ENCODE data around the gene RASA1. TPM values are rescaled to one million over a fixed set of nuclear protein-coding genes. Genes with fewer than 3 reads are reported as not detected.

The RASA1 gene
- total and polyA plus RNA-seq, 9 of the 15 experiments (the other 6 are each of a cell fraction or from before 2014, with no cell fraction given), result 3.2 to 17.3 (median 9.2) TPM

DNA sequence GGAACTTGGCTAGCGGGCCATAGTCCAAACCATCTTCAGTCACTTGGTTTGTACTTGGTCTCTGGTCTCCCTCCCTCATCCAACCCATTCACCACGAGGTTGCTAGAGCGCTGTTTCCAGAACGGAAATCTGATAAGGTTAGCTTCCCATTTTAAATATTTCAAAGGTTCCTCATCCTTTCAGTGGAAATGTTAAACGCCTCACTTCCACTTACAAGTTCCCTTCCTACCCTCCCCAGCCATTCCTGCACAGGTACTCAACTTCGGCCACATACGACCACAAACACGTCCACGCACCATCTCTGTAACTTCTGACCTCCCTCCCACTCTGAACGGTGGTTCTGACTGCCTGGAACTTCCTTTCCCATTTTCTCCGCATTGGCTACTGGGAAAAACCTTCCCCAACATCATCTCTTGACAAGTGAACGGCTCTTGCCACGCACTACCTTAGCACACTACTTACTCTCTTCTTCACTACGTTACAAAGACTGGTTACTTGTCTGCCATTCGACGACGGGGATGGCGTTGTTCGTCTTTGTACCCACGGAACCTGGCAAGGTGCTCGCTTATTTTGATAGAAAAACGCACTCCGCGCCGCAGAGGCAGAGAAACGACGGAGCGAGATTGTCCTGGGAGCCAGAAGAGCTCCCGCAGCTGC, 144.4 kb downstream of the RASA1 start (continued):
- TF ChIP-seq, protein P1, sequence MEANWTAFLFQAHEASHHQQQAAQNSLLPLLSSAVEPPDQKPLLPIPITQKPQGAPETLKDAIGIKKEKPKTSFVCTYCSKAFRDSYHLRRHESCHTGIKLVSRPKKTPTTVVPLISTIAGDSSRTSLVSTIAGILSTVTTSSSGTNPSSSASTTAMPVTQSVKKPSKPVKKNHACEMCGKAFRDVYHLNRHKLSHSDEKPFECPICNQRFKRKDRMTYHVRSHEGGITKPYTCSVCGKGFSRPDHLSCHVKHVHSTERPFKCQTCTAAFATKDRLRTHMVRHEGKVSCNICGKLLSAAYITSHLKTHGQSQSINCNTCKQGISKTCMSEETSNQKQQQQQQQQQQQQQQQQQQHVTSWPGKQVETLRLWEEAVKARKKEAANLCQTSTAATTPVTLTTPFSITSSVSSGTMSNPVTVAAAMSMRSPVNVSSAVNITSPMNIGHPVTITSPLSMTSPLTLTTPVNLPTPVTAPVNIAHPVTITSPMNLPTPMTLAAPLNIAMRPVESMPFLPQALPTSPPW (CRISPR knock-in tag; IDR thresholded peaks at IDR 0.05), result no peak; the same call in 1 of the 2 replicates
- TF ChIP-seq, protein P2, sequence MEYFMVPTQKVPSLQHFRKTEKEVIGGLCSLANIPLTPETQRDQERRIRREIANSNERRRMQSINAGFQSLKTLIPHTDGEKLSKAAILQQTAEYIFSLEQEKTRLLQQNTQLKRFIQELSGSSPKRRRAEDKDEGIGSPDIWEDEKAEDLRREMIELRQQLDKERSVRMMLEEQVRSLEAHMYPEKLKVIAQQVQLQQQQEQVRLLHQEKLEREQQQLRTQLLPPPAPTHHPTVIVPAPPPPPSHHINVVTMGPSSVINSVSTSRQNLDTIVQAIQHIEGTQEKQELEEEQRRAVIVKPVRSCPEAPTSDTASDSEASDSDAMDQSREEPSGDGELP (CRISPR knock-in tag; IDR thresholded peaks at IDR 0.05; ENCODE audit: borderline replicate concordance), result no peak
- TF ChIP-seq, protein P3, sequence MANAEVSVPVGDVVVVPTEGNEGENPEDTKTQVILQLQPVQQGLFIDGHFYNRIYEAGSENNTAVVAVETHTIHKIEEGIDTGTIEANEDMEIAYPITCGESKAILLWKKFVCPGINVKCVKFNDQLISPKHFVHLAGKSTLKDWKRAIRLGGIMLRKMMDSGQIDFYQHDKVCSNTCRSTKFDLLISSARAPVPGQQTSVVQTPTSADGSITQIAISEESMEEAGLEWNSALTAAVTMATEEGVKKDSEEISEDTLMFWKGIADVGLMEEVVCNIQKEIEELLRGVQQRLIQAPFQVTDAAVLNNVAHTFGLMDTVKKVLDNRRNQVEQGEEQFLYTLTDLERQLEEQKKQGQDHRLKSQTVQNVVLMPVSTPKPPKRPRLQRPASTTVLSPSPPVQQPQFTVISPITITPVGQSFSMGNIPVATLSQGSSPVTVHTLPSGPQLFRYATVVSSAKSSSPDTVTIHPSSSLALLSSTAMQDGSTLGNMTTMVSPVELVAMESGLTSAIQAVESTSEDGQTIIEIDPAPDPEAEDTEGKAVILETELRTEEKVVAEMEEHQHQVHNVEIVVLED (CRISPR knock-in tag; IDR thresholded peaks at IDR 0.05), result peak; percentile 27; the same call in 1 of the 2 replicates
- peak; percentile 49; the same call in 1 of the 2 replicates for TF ChIP-seq MYBL2 (IDR thresholded peaks at IDR 0.05; ENCODE audit: low read depth)
- no peak for TF ChIP-seq MYBL2 (CRISPR knock-in tag; IDR thresholded peaks at IDR 0.05; ENCODE audit: borderline replicate concordance)
- TF ChIP-seq, protein P4, sequence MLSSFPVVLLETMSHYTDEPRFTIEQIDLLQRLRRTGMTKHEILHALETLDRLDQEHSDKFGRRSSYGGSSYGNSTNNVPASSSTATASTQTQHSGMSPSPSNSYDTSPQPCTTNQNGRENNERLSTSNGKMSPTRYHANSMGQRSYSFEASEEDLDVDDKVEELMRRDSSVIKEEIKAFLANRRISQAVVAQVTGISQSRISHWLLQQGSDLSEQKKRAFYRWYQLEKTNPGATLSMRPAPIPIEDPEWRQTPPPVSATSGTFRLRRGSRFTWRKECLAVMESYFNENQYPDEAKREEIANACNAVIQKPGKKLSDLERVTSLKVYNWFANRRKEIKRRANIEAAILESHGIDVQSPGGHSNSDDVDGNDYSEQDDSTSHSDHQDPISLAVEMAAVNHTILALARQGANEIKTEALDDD (IDR thresholded peaks at IDR 0.05), result peak; percentile 49
- TF ChIP-seq, protein P5, sequence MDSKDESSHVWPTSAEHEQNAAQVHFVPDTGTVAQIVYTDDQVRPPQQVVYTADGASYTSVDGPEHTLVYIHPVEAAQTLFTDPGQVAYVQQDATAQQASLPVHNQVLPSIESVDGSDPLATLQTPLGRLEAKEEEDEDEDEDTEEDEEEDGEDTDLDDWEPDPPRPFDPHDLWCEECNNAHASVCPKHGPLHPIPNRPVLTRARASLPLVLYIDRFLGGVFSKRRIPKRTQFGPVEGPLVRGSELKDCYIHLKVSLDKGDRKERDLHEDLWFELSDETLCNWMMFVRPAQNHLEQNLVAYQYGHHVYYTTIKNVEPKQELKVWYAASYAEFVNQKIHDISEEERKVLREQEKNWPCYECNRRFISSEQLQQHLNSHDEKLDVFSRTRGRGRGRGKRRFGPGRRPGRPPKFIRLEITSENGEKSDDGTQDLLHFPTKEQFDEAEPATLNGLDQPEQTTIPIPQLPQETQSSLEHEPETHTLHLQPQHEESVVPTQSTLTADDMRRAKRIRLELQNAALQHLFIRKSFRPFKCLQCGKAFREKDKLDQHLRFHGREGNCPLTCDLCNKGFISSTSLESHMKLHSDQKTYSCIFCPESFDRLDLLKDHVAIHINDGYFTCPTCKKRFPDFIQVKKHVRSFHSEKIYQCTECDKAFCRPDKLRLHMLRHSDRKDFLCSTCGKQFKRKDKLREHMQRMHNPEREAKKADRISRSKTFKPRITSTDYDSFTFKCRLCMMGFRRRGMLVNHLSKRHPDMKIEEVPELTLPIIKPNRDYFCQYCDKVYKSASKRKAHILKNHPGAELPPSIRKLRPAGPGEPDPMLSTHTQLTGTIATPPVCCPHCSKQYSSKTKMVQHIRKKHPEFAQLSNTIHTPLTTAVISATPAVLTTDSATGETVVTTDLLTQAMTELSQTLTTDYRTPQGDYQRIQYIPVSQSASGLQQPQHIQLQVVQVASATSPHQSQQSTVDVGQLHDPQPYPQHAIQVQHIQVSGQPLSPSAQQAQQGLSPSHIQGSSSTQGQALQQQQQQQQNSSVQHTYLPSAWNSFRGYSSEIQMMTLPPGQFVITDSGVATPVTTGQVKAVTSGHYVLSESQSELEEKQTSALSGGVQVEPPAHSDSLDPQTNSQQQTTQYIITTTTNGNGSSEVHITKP (IDR thresholded peaks at IDR 0.05; ENCODE audit: partially characterized antibody), result peak; percentile 79
- no peak for TF ChIP-seq HSF4 (CRISPR knock-in tag; IDR thresholded peaks at IDR 0.05; ENCODE audit: borderline replicate concordance)
- TF ChIP-seq, protein P6, sequence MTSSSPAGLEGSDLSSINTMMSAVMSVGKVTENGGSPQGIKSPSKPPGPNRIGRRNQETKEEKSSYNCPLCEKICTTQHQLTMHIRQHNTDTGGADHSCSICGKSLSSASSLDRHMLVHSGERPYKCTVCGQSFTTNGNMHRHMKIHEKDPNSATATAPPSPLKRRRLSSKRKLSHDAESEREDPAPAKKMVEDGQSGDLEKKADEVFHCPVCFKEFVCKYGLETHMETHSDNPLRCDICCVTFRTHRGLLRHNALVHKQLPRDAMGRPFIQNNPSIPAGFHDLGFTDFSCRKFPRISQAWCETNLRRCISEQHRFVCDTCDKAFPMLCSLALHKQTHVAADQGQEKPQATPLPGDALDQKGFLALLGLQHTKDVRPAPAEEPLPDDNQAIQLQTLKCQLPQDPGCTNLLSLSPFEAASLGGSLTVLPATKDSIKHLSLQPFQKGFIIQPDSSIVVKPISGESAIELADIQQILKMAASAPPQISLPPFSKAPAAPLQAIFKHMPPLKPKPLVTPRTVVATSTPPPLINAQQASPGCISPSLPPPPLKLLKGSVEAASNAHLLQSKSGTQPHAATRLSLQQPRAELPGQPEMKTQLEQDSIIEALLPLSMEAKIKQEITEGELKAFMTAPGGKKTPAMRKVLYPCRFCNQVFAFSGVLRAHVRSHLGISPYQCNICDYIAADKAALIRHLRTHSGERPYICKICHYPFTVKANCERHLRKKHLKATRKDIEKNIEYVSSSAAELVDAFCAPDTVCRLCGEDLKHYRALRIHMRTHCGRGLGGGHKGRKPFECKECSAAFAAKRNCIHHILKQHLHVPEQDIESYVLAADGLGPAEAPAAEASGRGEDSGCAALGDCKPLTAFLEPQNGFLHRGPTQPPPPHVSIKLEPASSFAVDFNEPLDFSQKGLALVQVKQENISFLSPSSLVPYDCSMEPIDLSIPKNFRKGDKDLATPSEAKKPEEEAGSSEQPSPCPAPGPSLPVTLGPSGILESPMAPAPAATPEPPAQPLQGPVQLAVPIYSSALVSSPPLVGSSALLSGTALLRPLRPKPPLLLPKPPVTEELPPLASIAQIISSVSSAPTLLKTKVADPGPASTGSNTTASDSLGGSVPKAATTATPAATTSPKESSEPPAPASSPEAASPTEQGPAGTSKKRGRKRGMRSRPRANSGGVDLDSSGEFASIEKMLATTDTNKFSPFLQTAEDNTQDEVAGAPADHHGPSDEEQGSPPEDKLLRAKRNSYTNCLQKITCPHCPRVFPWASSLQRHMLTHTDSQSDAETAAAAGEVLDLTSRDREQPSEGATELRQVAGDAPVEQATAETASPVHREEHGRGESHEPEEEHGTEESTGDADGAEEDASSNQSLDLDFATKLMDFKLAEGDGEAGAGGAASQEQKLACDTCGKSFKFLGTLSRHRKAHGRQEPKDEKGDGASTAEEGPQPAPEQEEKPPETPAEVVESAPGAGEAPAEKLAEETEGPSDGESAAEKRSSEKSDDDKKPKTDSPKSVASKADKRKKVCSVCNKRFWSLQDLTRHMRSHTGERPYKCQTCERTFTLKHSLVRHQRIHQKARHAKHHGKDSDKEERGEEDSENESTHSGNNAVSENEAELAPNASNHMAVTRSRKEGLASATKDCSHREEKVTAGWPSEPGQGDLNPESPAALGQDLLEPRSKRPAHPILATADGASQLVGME (CRISPR knock-in tag; IDR thresholded peaks at IDR 0.05), result 0 out of 2 replicates have a peak, but pooled peaks have one; percentile 11

Measured in K562 (cell line).